Mesothelial cell of epicardium (in vitro differentiated cells): ENCODE results near the gene FUCA1. TPM values are rescaled to one million over a fixed set of nuclear protein-coding genes. Genes with fewer than 3 reads are reported as not detected.

Experiments used
- DNase-seq, 2 experiments: peaks; one replicate each; pipeline ENCODE4 v3.0.0; 2021; ENCODE audit warnings: low spot score in 2 of 2; ENCODE audit not compliant: unreplicated experiment in 2 of 2
- H3K27ac Mint-ChIP-seq: 2 replicates; pipeline ENCODE4 v1.8.0; 2021; ENCODE audit warnings: mixed read lengths
- H3K27me3 Mint-ChIP-seq: 2 replicates; pipeline ENCODE4 v1.8.0; 2021; ENCODE audit warnings: low read depth, mixed read lengths
- H3K36me3 Mint-ChIP-seq: 2 replicates; pipeline ENCODE4 v1.8.0; 2021; ENCODE audit warnings: mixed read lengths
- H3K4me1 Mint-ChIP-seq: 2 replicates; pipeline ENCODE4 v1.8.0; 2021; ENCODE audit warnings: mixed read lengths
- H3K4me3 Mint-ChIP-seq: 2 replicates; pipeline ENCODE4 v1.8.0; 2021; ENCODE audit warnings: mild to moderate bottlenecking, moderate library complexity, mixed read lengths
- H3K9me3 Mint-ChIP-seq: 2 replicates; pipeline ENCODE4 v1.8.0; 2021; ENCODE audit warnings: mixed read lengths
- total RNA-seq: library from RNA; stranded (reverse); gene quantifications from 3 replicates; pipeline ENCODE4 v1.2.1, GENCODE V29; 2021
- TF ChIP-seq, protein P1 (sequence below): fragments of 200-600 bp; sonication (generic); IDR thresholded peaks from one replicate; pipeline ENCODE4 v1.5.0; 2021; ENCODE audit warnings: antibody characterized with exemption; ENCODE audit not compliant: unreplicated experiment

Gene FUCA1
- total RNA-seq, 1 donor from 2014 or later = 21.3 TPM

DNA sequence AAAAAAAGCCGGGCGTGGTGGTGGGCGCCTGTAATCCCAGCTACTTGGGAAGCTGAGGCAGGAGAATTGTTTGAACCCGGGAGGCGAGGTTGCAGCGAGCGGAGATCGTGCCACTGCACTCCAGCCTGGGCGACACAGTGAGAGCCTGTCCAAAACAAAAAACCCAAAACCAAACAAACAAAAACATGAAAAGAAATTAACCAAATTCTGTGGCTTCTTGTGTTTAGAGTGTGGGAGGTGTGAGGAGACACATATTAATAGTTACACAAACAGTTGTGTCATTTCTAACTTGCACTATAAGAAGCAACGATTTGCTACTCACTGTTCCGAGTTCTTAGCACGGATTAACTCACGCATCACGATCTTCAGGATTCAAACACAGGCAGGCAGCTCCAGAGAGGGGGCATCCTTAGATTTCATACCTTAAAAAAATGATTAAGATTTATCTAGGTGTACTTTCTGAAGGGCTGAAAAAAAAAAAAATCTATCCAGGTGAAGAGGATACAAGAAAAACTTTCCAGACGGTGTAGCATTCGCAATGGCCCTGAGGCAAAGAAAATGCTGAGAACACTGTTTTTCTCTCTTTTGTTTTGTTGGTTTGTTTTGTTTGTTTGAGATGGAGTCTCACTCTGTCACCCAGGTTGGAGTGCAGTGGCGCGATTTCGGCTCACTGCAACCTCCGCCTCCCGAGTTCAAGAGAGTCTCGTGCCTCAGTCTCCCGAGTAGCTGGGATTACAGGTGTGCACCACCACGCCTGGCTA, 42.1 kb downstream of the FUCA1 start:
- DNase-seq = no peak
- TF ChIP-seq, protein P1, sequence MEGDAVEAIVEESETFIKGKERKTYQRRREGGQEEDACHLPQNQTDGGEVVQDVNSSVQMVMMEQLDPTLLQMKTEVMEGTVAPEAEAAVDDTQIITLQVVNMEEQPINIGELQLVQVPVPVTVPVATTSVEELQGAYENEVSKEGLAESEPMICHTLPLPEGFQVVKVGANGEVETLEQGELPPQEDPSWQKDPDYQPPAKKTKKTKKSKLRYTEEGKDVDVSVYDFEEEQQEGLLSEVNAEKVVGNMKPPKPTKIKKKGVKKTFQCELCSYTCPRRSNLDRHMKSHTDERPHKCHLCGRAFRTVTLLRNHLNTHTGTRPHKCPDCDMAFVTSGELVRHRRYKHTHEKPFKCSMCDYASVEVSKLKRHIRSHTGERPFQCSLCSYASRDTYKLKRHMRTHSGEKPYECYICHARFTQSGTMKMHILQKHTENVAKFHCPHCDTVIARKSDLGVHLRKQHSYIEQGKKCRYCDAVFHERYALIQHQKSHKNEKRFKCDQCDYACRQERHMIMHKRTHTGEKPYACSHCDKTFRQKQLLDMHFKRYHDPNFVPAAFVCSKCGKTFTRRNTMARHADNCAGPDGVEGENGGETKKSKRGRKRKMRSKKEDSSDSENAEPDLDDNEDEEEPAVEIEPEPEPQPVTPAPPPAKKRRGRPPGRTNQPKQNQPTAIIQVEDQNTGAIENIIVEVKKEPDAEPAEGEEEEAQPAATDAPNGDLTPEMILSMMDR = no peak
- H3K36me3 Mint-ChIP-seq = no peaks in the 10 kb centered on the region
- H3K27me3 Mint-ChIP-seq = no peaks in the 10 kb centered on the region
- peak overlapping the region; percentile 96 for H3K4me3 Mint-ChIP-seq
- peak overlapping the region; percentile 97 for H3K27ac Mint-ChIP-seq
- H3K9me3 Mint-ChIP-seq = no peaks in the 10 kb centered on the region
- H3K4me1 Mint-ChIP-seq = peaks cover 13% of the 10 kb centered on the region

DNA sequence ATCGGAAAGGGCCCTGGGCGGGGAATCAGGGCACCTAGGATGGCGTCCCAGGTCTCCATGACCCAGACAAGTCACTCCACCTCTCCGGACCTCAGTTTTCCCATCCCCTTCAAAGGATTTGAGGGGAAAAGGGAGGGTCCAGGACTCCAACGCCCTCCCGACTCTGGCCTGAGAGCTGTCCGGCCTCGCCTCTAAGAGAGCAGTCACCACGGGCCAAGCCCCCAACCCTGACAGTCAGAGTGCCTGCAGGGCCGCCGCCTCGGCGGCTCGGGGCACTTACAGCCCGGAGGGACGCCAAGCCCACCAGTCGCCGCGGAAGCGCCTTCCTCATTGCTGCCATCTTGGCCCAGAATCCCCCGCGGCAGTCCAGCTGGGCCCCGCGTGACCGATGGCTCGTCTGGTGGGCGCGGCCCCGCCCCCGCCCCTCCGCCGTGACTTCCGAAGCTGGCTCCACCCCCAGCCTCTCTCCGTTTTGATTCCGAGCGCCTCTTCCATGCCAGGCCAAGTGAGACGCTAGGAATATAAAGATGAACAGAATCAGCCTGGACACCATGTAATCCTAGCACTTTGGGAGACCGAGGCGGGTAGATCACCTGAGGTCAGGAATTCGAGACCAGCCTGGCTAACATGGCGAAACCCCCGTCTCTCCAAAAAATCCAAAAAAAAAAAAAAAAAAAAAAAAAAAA, 42.9 kb downstream of the FUCA1 start, which contains the start of gene HMGCL:
Gene HMGCL, minus strand, starts transcription at position 354 of the 686 bp plus-strand sequence. Its CDS starts 14 bp downstream, at position 340.
- Mint-ChIP-seq H3K4me3 (peak within 1 kb of the TSS; percentile 96), H3K36me3 (no peaks in the 10 kb centered on the region), H3K27ac (peak within 1 kb of the TSS; percentile 97), H3K27me3 (no peaks in the 10 kb centered on the region), H3K4me1 (peaks cover 13% of the 10 kb centered on the region), H3K9me3 (no peaks in the 10 kb centered on the region)
- peak; percentile 89 for DNase-seq
- TF ChIP-seq, protein P1 = no peak

DNA sequence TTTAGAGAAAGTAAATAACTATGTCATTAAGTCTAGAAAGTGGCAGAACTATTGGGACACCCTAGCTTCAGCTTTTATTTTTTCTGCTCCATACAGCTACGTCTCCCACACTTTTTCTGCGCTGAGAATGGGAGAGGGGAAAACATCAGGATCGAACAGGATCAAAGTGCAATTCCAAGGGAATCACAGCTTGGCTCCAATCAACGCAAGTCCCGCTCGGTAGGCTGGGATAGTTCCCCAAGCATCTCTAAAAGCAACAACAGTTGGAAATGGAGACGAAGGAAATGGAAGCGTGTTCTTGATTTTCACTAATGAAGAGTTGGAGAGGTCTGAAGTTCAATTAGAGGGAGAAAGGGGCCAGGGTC, 43.4 kb downstream of the FUCA1 start:
- TF ChIP-seq, protein P1 = no peak
- Mint-ChIP-seq H3K4me3 (peak overlapping the region; percentile 96), H3K36me3 (no peaks in the 10 kb centered on the region), H3K27me3 (no peaks in the 10 kb centered on the region), H3K4me1 (peaks cover 13% of the 10 kb centered on the region), H3K9me3 (no peaks in the 10 kb centered on the region), H3K27ac (peak overlapping the region; percentile 97)
- DNase-seq = no peak

DNA sequence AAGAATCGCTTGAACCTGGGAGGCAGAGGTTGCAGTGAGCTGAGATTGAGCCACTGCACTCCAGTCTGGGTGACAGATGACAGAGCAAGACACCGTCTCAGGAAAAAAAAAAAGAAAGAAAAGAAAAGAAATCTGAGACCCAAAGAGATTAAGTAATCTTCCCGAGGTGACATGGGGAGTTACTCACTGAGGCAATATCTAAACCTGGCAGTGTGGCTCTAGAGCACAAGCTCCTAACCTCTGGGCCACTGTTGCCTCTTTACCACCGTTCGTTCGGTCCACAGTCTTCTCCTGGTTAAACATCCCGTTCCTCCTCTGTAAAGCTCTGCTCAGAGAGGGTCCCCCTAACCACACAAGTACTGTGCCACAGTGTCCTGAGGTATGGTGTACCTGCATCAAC, 44.3 kb downstream of the FUCA1 start:
- Mint-ChIP-seq H3K27ac (peak overlapping the region; percentile 28), H3K4me1 (peaks cover 13% of the 10 kb centered on the region), H3K36me3 (no peaks in the 10 kb centered on the region), H3K4me3 (peak overlapping the region; percentile 96), H3K9me3 (no peaks in the 10 kb centered on the region), H3K27me3 (no peaks in the 10 kb centered on the region)
- TF ChIP-seq, protein P1 = no peak
- no peak for DNase-seq

DNA sequence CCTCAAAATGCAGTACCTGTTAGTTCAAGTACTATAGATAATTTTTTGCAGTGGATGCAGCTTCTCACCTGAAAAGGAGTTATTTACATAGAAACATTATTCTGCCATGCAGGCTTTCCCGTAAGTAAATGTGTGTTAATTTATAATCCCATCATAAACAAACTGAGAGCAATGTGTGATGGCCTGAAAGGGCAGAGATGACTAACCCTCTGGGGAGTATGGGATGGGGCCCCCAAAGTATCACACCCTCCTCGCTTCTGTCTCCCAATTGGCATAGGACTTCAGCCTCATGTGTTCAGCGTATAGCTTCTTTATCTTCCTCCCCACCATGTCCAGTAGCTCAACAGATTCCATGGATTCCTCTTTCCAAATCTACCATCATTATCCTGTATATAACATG, 50.5 kb downstream of the FUCA1 start:
- TF ChIP-seq, protein P1 = no peak
- Mint-ChIP-seq H3K27me3 (no peaks in the 10 kb centered on the region), H3K36me3 (peaks cover 6% of the 10 kb centered on the region), H3K4me1 (no peaks in the 10 kb centered on the region), H3K4me3 (no peak overlapping the region), H3K27ac (no peak overlapping the region), H3K9me3 (no peaks in the 10 kb centered on the region)
- no peak for DNase-seq
